K562 (cell line): ENCODE measurements around the gene GLG1. TPM values are rescaled to one million over a fixed set of nuclear protein-coding genes. Genes with fewer than 3 reads are reported as not detected.
A peak's percentile ranks its signal among the peaks of the same experiment; 100 is the strongest.

Source experiments
- CBX3 ChIP-seq, 2 experiments: IDR thresholded peaks; 1 replicate in 1 of 2; 2 replicates in 1 of 2; pipeline ENCODE4 v1.6.1; 2012; ENCODE audit warnings: inconsistent platforms in 2 of 2, low read length in 2 of 2, borderline replicate concordance in 1 of 2, control low read depth in 1 of 2
- DPF2 ChIP-seq: fragments of 450-650 bp; IDR thresholded peaks from 2 replicates; pipeline ENCODE4 v1.6.1; 2016
- HCFC1 ChIP-seq: IDR thresholded peaks from 2 replicates; pipeline ENCODE4 v1.6.1; 2012; ENCODE audit warnings: low read depth, low read length, improper control_type of control experiment
- KLF16 ChIP-seq: IDR thresholded peaks from 2 replicates; pipeline ENCODE4 v1.6.1; 2016; ENCODE audit warnings: antibody characterized with exemption
- MEIS2 ChIP-seq: fragments of 450-650 bp; IDR thresholded peaks from 2 replicates; pipeline ENCODE4 v1.6.1; 2014; ENCODE audit warnings: mild to moderate bottlenecking; ENCODE audit not compliant: partially characterized antibody
- MTF1 ChIP-seq: fragments of 250-450 bp; sonication (Bioruptor Pico); IDR thresholded peaks from 2 replicates; pipeline ENCODE4 v1.9.0; 2021; ENCODE audit warnings: moderate library complexity, mild to moderate bottlenecking, inconsistent platforms, borderline replicate concordance
- PTTG1 ChIP-seq: fragments of 450-650 bp; IDR thresholded peaks from 2 replicates; pipeline ENCODE4 v1.6.1; 2016; ENCODE audit warnings: low read depth, mild to moderate bottlenecking, missing genetic modification characterization, missing compliant biosample characterization
- RUNX1 ChIP-seq: sonication (generic); IDR thresholded peaks from 2 replicates; pipeline ENCODE4 v1.6.1; 2016; ENCODE audit warnings: antibody characterized with exemption, low read depth
- SMARCC2 ChIP-seq: fragments of 450-650 bp; IDR thresholded peaks from 2 replicates; pipeline ENCODE4 v1.6.1; 2017; ENCODE audit warnings: antibody characterized with exemption, moderate library complexity, mild to moderate bottlenecking, low read depth
- SP1 ChIP-seq: sonication (generic); formaldehyde crosslinking; IDR thresholded peaks from 2 replicates; pipeline ENCODE4 v1.8.1; 2022; ENCODE audit warnings: mild to moderate bottlenecking, missing genetic modification reagents
- TEAD4 ChIP-seq, 2 experiments: sonication (generic) in 1 of 2; formaldehyde crosslinking in 1 of 2; IDR thresholded peaks; 2 replicates each; pipeline versions ENCODE4 v1.6.1 to v1.8.0; 2012 to 2022; ENCODE audit warnings: borderline replicate concordance in 1 of 2, inconsistent platforms in 1 of 2, low read length in 1 of 2, mild to moderate bottlenecking in 1 of 2, missing genetic modification reagents in 1 of 2
- TOE1 ChIP-seq, 2 experiments: fragments of 450-650 bp in 1 of 2; sonication (generic) in 1 of 2; formaldehyde crosslinking in 1 of 2; IDR thresholded peaks; 2 replicates each; pipeline versions ENCODE4 v1.7.1 to v1.8.0; 2016 to 2022; ENCODE audit warnings: borderline replicate concordance in 2 of 2, mild to moderate bottlenecking in 2 of 2, antibody characterized with exemption in 1 of 2, inconsistent platforms in 1 of 2, low read depth in 1 of 2, missing genetic modification reagents in 1 of 2, moderate library complexity in 1 of 2
- U2AF1 ChIP-seq: fragments of 200-400 bp; formaldehyde crosslinking; optimal IDR thresholded peaks from 2 replicates; pipeline ENCODE3; 2017; ENCODE audit warnings: mild to moderate bottlenecking, low read depth, low read length, moderate library complexity
- ZNF140 ChIP-seq: fragments of 250-450 bp; sonication (Bioruptor Pico); IDR thresholded peaks from 2 replicates; pipeline ENCODE4 v1.8.0; 2021; ENCODE audit warnings: moderate library complexity, mild to moderate bottlenecking, inconsistent platforms
- ZNF668 ChIP-seq: fragments of 250-450 bp; sonication (Bioruptor Pico); IDR thresholded peaks from 2 replicates; pipeline ENCODE4 v1.8.0; 2022; ENCODE audit warnings: mild to moderate bottlenecking, inconsistent platforms
- ZNF707 ChIP-seq: fragments of 250-450 bp; sonication (Bioruptor Pico); conservative IDR thresholded peaks from 2 replicates; pipeline ENCODE4 v1.8.0; 2022; ENCODE audit warnings: inconsistent platforms, mild to moderate bottlenecking, moderate library complexity
- polyA plus RNA-seq, 8 experiments: library from polyadenylated mRNA; depleted of rRNA in 4 of 8; stranded (reverse) in 5 of 8; unstranded in 3 of 8; fragments of >200 nt; fragmentation: Nextera tagmentation in 2 of 8; fragmentation: Illumina TruSeq in 1 of 8; extraction: Ambion mirVana in 2 of 8; extraction: Trizol in 1 of 8; gene quantifications; 2 replicates each; pipeline versions ENCODE4 v1.2.1 to v1.2.3, GENCODE V29; 2011 to 2014; ENCODE audit warnings: inconsistent platforms in 1 of 8, missing spikeins in 1 of 8
- total RNA-seq, 7 experiments: library from RNA; depleted of rRNA in 6 of 7; stranded (reverse); fragments of >200 nt in 6 of 7; fragmentation: Illumina TruSeq in 2 of 7; extraction: Trizol in 2 of 7; gene quantifications; 2 replicates each; pipeline versions ENCODE4 v1.2.1 to v1.2.3, GENCODE V29; 2011 to 2021; ENCODE audit warnings: low replicate concordance in 1 of 7
- TF ChIP-seq, protein P1 (sequence below): sonication (generic); formaldehyde crosslinking; IDR thresholded peaks from 2 replicates; pipeline ENCODE4 v1.8.1; 2022; ENCODE audit warnings: missing genetic modification reagents
- TF ChIP-seq, protein P2 (sequence below): fragments of 450-650 bp; IDR thresholded peaks from 2 replicates; pipeline ENCODE4 v1.6.1; 2017; ENCODE audit warnings: mild to moderate bottlenecking, moderate library complexity
- TF ChIP-seq, protein P3 (sequence below): fragments of 250-450 bp; sonication (Bioruptor Pico); IDR thresholded peaks from 2 replicates; pipeline ENCODE4 v1.5.0; 2021
- TF ChIP-seq, protein P4 (sequence below): fragments of 250-450 bp; sonication (Bioruptor Pico); IDR thresholded peaks from 2 replicates; pipeline ENCODE4 v1.5.0; 2021; ENCODE audit warnings: mild to moderate bottlenecking, borderline replicate concordance
- TF ChIP-seq, protein P5 (sequence below), 2 experiments: fragments of 200-800 bp in 1 of 2; sonication (Bioruptor generic) in 1 of 2; sonication (generic) in 1 of 2; formaldehyde crosslinking in 1 of 2; IDR thresholded peaks in 1 of 2; conservative IDR thresholded peaks in 1 of 2; 2 replicates each; pipeline versions ENCODE4 v1.5.0 to v1.6.1; 2016 to 2020; ENCODE audit warnings: missing compliant biosample characterization in 1 of 2, missing genetic modification characterization in 1 of 2, missing genetic modification reagents in 1 of 2

Gene GLG1
- total and polyA plus RNA-seq, 9 of the 15 experiments (the other 6 are each of a cell fraction or from before 2014, with no cell fraction given) = 6.2 to 36.0 (median 23.6) TPM

DNA sequence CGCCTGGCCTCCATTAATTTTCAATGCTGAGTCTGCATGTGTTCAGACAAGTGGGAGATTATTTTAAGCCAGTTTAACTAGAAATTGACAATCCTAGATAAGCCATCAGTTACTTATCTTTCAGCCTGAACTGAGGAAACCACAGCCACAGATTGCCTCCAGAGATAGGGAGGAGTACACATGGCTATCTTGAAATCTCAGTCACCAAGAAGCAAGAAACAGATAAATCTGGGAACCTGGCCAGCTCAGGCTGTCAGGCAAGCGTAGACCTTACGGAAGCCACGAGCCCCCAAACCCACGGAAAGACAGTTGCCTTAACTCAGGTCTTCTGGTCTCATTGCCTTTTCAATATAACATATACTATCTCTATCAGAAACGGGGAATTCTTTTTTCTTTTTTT is 2.0 kb upstream of the GLG1 start (continued):
- TF ChIP-seq, protein P1, sequence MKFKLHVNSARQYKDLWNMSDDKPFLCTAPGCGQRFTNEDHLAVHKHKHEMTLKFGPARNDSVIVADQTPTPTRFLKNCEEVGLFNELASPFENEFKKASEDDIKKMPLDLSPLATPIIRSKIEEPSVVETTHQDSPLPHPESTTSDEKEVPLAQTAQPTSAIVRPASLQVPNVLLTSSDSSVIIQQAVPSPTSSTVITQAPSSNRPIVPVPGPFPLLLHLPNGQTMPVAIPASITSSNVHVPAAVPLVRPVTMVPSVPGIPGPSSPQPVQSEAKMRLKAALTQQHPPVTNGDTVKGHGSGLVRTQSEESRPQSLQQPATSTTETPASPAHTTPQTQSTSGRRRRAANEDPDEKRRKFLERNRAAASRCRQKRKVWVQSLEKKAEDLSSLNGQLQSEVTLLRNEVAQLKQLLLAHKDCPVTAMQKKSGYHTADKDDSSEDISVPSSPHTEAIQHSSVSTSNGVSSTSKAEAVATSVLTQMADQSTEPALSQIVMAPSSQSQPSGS (CRISPR knock-in tag) = no peak
- TF ChIP-seq MTF1 (no peak), ZNF668 (CRISPR knock-in tag) (no peak), ZNF707 (CRISPR knock-in tag) (no peak), RUNX1 (no peak), TEAD4 (IDR thresholded peaks at IDR 0.05; ENCODE audit: low read length) (peak; percentile 74), TEAD4 (CRISPR knock-in tag; IDR thresholded peaks at IDR 0.05; ENCODE audit: borderline replicate concordance) (no peak), KLF16 (peak; percentile 58; the same call in 1 of the 2 replicates), DPF2 (peak; percentile 55; the same call in 1 of the 2 replicates), U2AF1 (no peak), SMARCC2 (no peak), CBX3 (IDR thresholded peaks at IDR 0.05; ENCODE audit: borderline replicate concordance in 1 of 2, low read length in 2 of 2) (no peak), SP1 (CRISPR knock-in tag) (no peak), ZNF140 (CRISPR knock-in tag) (no peak), HCFC1 (no peak), TOE1 (IDR thresholded peaks at IDR 0.05; ENCODE audit: borderline replicate concordance) (no peak), TOE1 (CRISPR knock-in tag; IDR thresholded peaks at IDR 0.05; ENCODE audit: borderline replicate concordance, low read depth) (no peak), PTTG1 (no peak), MEIS2 (peak; percentile 31)
- TF ChIP-seq, protein P2, sequence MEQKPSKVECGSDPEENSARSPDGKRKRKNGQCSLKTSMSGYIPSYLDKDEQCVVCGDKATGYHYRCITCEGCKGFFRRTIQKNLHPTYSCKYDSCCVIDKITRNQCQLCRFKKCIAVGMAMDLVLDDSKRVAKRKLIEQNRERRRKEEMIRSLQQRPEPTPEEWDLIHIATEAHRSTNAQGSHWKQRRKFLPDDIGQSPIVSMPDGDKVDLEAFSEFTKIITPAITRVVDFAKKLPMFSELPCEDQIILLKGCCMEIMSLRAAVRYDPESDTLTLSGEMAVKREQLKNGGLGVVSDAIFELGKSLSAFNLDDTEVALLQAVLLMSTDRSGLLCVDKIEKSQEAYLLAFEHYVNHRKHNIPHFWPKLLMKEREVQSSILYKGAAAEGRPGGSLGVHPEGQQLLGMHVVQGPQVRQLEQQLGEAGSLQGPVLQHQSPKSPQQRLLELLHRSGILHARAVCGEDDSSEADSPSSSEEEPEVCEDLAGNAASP = no peak
- TF ChIP-seq, protein P3, sequence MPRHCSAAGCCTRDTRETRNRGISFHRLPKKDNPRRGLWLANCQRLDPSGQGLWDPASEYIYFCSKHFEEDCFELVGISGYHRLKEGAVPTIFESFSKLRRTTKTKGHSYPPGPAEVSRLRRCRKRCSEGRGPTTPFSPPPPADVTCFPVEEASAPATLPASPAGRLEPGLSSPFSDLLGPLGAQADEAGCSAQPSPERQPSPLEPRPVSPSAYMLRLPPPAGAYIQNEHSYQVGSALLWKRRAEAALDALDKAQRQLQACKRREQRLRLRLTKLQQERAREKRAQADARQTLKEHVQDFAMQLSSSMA (CRISPR knock-in tag) = no peak
- TF ChIP-seq, protein P4, sequence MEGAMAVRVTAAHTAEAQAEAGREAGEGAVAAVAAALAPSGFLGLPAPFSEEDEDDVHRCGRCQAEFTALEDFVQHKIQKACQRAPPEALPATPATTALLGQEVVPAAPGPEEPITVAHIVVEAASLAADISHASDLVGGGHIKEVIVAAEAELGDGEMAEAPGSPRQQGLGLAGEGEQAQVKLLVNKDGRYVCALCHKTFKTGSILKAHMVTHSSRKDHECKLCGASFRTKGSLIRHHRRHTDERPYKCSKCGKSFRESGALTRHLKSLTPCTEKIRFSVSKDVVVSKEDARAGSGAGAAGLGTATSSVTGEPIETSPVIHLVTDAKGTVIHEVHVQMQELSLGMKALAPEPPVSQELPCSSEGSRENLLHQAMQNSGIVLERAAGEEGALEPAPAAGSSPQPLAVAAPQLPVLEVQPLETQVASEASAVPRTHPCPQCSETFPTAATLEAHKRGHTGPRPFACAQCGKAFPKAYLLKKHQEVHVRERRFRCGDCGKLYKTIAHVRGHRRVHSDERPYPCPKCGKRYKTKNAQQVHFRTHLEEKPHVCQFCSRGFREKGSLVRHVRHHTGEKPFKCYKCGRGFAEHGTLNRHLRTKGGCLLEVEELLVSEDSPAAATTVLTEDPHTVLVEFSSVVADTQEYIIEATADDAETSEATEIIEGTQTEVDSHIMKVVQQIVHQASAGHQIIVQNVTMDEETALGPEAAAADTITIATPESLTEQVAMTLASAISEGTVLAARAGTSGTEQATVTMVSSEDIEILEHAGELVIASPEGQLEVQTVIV (CRISPR knock-in tag) = no peak
- TF ChIP-seq, protein P5, sequence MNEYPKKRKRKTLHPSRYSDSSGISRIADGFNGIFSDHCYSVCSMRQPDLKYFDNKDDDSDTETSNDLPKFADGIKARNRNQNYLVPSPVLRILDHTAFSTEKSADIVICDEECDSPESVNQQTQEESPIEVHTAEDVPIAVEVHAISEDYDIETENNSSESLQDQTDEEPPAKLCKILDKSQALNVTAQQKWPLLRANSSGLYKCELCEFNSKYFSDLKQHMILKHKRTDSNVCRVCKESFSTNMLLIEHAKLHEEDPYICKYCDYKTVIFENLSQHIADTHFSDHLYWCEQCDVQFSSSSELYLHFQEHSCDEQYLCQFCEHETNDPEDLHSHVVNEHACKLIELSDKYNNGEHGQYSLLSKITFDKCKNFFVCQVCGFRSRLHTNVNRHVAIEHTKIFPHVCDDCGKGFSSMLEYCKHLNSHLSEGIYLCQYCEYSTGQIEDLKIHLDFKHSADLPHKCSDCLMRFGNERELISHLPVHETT (CRISPR knock-in tag; conservative IDR thresholded peaks at IDR 0.05 in 1 of 2, IDR thresholded peaks at IDR 0.05 in 1 of 2) = no peak
